Duodenal mucosa (tissue), 2 donors: Measurements from ENCODE around the gene PRMT1.
"Not testable (repeated sequence)": the region's sequence is repeated elsewhere in the genome, so short reads cannot be mapped to it uniquely, and the experiment has no call there.

ENCODE experiments used
- H3K27ac ChIP-seq: one replicate; pipeline ENCODE4 v1.7.0; 2013; ENCODE audit warnings: low read depth, low read length
- H3K27me3 ChIP-seq, 2 donors: one replicate each; pipeline ENCODE4 v1.7.0; 2013; ENCODE audit warnings: low read length in 2 of 2, control low read depth in 1 of 2; ENCODE audit not compliant: insufficient read depth in 2 of 2, control insufficient read depth in 1 of 2
- H3K36me3 ChIP-seq, 2 donors: one replicate each; pipeline ENCODE4 v1.7.0; 2013; ENCODE audit warnings: low read length in 2 of 2, control low read depth in 1 of 2; ENCODE audit not compliant: insufficient read depth in 2 of 2, control insufficient read depth in 1 of 2
- H3K4me1 ChIP-seq, 2 donors: one replicate each; pipeline ENCODE4 v1.7.0; 2013; ENCODE audit warnings: low read length in 2 of 2, control low read depth in 1 of 2; ENCODE audit not compliant: insufficient read depth in 2 of 2, control insufficient read depth in 1 of 2
- H3K4me3 ChIP-seq, 2 donors: one replicate each; pipeline ENCODE4 v1.7.0; 2013; ENCODE audit warnings: low read length in 2 of 2, low read depth in 1 of 2
- H3K9ac ChIP-seq, 2 donors: one replicate each; pipeline ENCODE4 v1.7.0; 2013; ENCODE audit warnings: low read length in 2 of 2, low read depth in 1 of 2
- H3K9me3 ChIP-seq, 2 donors: one replicate each; pipeline ENCODE4 v1.7.0; 2013; ENCODE audit warnings: low read length in 2 of 2, control low read depth in 1 of 2; ENCODE audit not compliant: control insufficient read depth in 1 of 2

Gene PRMT1

GRCh38 chr19:49719420-49719819 is 42.3 kb downstream of the PRMT1 start:
- not testable (repeated sequence) for H3K9me3 ChIP-seq, H3K9ac ChIP-seq, H3K4me3 ChIP-seq, H3K36me3 ChIP-seq, H3K4me1 ChIP-seq, H3K27me3 ChIP-seq, H3K27ac ChIP-seq

- H3K27ac ChIP-seq = no peak overlapping the region
Measured at GRCh38 chr19:49727217-49728030, 50.4 kb downstream of the PRMT1 start.

GRCh38 chr19:49730166-49730565 is 53.1 kb downstream of the PRMT1 start:
- Histone ChIP-seq H3K36me3 (no peaks in the 10 kb centered on the region), H3K27ac (no peak overlapping the region), H3K9me3 (no peaks in the 10 kb centered on the region), H3K9ac (no peak overlapping the region), H3K4me3 (no peak overlapping the region), H3K4me1 (no peaks in the 10 kb centered on the region), H3K27me3 (no peaks in the 10 kb centered on the region)

More at GRCh38 chr19:49727217-49728030, 50.4 kb downstream of the PRMT1 start:
- Histone ChIP-seq H3K4me1 (no peaks in the 10 kb centered on the region), H3K36me3 (no peaks in the 10 kb centered on the region), H3K27me3 (no peaks in the 10 kb centered on the region), H3K4me3 (no peak overlapping the region), H3K9me3 (no peaks in the 10 kb centered on the region), H3K9ac (no peak overlapping the region)
